Right renal cortex interstitium (tissue), 3 donors: ENCODE results near the gene SLC7A8. TPM values are rescaled to one million over a fixed set of nuclear protein-coding genes. Genes with fewer than 3 reads are reported as not detected.

Experiments used
- DNase-seq, 3 donors: peaks; one replicate each; pipeline ENCODE4 v3.0.0-alpha.2; 2013; ENCODE audit warnings: low read depth in 3 of 3, low spot score in 2 of 3
- polyA plus RNA-seq, 3 donors: library from polyadenylated mRNA; unstranded; fragments of 120-200 nt; gene quantifications; one replicate each; pipeline ENCODE4 v1.2.1, GENCODE V29; 2013; ENCODE audit not compliant: insufficient read length in 3 of 3

The SLC7A8 gene
- polyA plus RNA-seq, 3 donors = 83.4 to 94.0 (median 86.9) TPM

DNA sequence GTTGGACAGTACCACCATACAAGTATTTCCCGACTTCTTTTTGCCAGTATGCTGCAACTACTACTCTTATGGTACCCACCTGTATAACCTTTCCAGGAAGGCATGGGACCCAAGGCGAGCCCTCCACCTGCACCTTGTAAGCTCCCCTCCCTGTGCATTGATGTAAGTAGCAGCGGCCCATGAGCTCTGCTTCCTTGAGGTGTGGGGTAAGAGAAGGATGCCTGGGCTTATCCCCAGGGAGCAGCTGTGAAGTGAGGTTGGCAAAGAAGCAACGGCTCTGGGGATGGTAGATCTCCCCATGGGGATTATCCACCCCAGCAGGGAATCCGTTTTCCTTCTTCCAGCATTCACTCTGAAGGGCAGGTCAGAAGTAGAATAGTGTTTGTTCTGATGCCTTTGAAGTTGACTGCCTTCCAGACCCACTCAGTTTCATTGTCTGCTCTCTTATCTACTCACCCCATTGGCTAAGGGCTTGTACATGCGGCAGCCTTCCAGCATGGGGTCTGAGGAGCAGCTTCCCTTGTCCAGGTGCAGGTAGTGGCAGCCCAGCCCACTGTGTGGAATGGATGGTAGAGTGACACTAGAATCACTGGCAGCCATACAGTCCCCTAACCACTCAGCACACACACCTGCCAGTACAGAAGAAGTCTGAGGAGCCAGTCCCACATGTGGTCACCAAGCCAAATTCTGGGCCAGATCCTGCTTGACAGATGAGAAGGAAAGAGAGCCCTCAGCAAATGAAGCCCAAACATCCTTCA is 82.1 kb downstream of the SLC7A8 start:
- no peak for DNase-seq

DNA sequence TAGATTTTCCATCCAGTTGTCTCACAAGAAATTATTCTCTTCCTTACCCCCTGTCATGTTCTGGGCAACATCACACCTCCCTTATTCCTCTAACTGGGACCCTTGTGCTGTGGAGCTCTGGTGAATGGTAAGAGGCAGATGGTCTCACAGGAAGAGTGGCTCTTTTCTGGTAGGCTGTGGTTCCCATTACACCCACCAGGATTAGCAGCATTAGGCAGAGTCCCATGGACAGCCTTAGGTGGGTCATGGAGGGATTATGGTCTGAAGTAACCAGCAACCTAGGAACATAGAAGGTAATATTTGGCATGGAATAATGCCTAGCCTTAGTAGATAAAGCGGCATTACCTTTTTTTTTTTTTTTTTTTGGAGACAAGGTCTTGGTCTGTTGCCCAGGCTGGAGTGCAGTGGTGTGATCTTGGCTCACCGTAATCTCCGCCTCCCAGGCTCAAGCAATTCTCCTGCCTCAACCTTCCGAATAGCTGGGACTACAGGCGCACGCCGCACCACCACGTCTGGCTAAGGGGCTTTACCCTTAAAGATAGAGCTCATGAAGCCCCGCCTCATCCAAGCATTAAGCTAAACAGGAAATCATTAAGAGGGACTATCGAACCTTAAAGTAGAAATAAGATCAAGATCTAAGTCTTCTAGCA is 84.1 kb downstream of the SLC7A8 start:
- DNase-seq = no peak

DNA sequence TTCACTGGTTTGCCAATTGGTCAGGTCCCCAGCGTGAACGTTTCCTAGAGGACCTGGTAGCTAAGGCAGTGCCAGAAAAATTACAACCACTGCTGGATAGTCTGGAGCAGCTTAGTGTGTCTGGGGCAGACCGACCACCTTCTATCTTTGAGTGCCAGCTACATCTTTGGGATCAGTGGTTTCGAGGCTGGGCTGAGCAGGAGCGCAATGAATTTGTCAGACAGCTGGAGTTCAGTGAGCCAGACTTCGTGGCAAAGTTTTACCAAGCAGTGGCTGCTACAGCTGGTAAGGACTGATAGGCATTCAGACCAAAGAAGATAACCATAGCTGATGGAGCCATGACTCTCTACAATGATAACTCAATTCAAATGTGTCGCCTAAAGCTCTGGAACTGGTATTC is 85.7 kb downstream of the SLC7A8 start:
- DNase-seq = no peak

DNA sequence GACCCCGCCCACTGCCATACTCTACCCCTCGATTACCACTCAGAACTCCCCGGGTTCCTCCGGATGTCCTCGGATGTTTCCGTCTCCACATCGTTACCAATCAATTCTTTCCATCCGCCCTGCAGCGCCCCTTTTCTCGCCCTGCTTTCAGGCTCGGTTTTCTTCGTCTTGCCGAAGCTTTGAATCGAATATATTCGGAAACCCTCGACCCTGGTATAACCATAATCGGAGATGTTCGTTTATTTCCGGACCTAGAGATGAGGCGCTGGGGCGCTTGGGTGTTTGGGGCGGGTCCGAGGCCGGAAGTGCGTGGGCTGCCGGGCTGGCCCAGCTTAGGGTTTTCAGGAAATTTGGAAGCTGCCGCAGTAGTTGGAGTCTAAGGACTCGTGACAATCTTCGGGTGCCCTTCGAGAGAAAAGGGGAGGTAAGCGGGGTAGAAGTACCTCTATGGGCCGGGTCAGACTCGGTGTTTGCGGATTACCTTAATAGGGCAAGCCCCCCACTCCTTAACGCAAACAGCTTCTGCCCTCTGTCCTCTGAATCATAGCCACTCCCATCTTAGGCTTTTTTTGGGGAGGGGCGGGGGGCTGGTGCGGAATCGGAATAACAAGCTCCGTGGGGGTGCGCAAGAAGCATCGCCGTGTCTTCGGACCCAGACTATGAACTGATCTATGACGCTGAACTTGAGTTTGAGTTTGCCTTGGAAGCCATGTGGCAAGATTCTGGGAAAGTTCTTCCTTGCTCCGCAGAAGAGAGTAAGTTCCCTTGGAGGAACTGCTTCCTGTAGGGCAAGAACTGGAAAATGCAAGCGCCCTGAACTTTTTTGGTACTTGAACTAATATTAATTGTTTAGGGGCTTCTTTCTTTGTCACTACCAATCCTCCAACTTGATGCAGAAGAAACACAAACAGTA is 88.0 kb downstream of the SLC7A8 start, which contains the start of gene C14orf119:
TSS of gene C14orf119 (plus strand) at position 310 of the 913 bp plus-strand sequence. CDS start 2,154 bp downstream, outside the sequence.
- DNase-seq = peak; percentile 99 to 100 (median 99)

DNA sequence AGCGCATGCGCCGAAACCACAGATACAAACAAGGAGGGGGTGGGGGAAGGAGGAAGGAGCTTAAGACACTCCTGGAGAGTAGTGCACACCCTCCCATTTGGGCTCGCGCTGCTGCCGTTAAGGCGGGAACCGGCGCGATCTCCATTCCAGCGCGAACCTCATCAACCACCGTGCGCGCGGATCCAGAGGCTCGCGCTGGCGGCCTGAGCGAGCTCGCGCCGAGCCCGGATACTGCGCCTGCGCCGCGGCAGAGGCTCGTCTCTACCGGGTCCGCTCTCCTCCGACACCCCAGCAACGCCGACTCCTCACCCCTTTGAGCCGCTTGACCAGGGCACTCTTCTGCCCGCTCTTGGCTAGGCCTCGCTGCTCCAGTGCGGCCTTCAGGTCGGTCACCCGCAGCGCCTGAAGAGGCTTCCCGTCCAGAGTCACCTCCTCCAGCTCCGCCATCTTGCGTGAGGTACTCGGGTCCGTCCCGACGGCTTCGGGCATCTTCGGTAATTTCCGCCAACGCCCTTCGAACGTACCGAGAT is 88.7 kb downstream of the SLC7A8 start, which contains the start of gene ACIN1:
TSS of gene ACIN1 (minus strand) at position 471 of the 530 bp plus-strand sequence. CDS start at position 447, 24 bp downstream.
- DNase-seq = peak; percentile 80 to 84 (median 81)

DNA sequence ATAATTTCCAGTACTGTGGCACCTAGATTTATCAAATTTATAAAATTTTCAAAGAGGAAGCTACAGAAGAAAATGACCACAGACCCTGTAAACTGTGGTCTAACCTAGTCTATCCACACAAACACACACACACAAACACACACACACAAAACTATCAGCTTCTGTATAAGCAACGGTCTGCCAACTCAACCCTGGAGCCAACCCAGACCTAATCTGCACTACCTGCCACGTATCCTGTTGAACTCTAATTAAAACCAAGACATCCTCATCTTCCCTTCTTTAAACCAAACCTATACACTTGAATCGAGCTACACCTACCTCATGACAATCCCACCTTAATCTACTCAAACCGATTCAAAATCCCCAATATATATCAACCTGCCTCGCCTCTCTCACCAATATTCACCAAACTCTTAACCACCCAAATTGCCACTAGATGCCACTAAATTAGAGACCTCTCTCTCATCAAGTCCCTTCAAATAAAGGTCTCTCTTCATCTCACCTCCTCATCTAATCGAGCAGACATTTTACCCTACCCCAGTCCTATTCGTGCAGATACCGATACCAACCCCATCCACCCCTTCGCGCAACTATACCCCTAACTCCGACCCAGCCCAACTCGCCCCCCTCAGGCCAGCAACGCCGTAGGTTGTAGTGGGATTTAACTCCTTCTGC is 89.3 kb downstream of the SLC7A8 start:
- no peak for DNase-seq

DNA sequence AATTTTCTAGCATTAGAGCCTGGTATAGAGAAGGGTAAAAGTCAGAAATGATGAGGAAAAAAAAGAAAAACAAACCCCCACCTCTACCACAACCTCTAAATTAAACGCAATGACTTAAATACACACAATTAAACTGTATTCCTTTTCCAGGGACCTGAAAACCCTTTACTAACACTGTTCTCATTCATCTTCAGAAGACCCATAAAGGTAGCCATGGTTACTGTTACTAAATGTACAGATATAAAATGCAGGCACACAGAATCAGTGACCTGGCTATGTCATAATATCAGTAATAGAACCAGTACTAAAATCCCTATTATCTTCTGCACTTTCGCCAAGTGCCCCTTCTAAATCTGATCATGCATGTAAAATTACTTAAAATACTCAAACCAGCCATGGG is 89.9 kb downstream of the SLC7A8 start:
- no peak for DNase-seq

DNA sequence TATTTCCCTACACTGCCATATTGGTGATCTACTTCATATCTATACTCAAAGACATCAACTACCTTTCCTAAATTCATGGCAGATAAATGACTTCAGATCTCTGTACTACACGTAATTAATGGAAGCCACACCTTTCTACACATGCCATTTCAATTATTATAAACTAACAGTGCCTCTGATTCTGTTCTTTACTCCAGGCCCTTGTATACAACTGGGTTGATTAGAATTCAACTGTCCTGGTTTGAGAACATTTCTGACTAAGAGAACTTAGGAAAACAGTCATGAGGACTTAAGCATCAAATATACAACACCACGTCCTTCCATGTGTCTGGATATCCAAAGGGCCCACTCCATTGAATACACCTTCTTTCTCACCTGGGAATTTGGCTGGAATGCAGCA is 90.4 kb downstream of the SLC7A8 start:
- no peak for DNase-seq

DNA sequence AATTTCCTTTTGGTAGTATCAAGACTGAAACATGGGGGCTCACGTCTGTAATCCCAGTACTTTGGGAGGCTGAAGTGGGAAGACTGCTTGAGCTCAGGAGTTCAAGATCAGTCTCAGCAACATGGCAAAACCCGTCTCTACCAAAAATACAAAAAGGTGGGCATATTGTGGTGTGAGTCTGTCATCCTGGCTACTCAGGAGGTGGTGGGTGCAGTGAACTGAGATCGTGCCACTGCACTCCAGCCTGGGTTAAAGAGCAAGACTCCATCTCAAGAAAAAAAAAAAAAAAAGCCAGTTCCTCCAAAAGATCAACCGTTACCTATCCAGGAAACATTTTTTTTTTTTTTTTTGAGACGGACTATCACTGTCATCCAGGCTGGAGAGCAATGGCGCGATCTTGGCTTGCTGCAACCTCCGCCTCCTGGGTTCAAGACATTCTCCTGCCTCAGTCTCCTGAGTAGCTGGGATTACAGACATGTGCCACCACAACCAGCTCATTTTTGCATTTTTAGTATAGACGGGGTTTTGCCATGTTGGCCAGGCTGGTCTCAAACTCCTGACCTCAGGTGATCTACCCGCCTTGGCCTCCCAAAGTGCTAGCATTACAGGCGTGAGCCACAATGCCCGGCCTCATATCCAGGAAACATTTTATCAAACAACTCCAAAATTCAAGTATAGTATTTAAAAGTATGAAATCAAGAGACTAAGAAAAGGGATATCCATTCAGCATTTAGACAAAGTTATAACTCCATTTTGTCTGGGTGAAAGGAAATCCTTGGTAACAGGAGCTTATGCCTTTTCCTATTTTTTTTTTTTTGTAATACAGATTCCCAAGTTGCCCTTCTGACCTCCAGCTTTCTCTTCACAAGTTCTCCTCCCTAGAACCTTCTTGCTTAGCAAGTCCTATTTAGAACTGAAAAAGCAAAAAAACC is 91.9 kb downstream of the SLC7A8 start:
- no peak for DNase-seq

DNA sequence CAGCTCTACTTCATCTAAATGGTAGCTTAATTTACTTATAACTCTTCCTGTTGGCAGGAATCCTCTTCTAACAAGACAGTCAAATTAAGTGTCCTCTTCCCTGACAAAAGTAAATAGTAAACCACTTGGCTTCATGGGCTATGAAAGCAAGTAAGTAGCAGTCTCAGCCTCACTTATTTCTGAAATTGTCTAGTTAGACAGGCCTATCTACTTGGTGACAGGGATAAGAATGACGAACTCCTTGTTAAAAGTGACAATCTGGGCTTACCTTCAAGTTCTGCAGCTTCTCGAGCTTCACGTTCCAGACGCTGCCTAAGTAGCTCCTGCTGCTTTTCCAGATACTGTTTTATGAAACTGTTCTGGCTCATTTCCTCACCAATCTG is 93.2 kb downstream of the SLC7A8 start:
- no peak for DNase-seq

DNA sequence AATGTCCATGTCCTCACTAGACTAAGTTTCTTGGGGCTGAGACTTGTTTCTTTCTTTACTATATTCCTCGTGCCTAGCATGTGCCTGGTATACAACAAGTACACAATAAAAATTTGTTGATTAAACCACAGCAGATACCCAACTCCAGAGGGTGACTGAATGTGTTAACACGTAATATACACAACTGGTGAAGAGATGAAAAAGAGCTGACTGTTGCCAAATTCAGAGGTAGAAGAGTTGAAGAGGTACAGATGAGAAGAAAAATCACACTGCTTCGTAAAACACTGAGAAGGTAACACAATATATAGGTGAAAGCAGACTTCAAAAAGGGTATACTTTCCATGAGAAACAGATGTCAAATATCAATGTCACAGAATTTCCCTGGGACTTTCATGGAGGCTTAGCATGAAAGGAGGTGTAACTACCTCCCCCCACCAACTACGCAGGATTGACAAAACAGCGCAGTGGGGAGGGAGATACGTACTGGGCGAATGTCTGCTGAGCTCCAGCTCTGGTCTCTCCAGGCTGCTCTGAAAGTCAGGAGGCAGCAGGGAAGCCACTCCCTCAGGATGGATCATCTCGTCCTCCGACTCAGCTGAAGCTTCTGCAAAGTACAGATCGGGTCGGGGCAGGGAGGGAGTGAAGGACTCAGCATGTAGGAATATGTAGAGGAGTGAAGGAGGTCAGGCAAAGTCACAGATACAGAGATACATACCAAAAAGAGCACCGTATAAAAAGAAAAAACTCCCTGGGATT is 93.8 kb downstream of the SLC7A8 start:
- DNase-seq = no peak

DNA sequence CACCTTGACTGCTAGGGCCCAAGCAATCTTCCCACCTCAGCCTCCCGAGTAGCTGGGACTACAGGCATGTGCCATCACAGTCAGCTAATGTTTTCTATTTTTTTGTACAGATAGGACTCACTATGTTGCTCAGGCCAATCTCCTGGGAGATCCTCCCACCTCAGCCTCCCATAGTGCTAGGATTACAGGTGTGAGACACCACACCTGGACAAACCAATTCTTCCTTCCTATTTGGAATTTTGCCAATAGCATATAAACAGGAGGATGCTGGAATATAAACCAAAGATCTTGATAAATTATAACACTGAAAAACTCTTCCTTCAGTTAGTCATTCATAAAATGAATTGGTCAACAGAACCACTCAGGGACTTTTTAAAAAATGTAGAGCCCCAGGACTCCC is 96.9 kb downstream of the SLC7A8 start:
- no peak for DNase-seq

DNA sequence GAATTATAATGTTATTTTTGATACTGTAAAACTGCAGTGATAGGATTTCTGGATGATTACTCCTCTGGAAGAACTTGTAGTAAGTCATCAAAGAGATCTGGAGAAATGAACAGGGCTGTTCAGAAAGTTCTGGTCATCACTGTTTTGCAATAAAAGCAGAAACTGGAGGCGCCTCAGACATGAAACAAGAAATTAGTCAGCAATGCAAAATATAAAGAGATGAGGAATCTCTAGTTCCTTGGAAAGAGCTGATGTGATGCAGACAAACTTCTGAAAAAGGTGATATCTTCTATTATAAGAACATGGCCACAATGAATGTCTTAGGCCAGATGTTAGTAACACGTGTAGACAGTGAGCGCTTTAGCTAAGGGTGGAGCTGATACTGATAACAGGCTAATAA is 98.0 kb downstream of the SLC7A8 start:
- DNase-seq = no peak

DNA sequence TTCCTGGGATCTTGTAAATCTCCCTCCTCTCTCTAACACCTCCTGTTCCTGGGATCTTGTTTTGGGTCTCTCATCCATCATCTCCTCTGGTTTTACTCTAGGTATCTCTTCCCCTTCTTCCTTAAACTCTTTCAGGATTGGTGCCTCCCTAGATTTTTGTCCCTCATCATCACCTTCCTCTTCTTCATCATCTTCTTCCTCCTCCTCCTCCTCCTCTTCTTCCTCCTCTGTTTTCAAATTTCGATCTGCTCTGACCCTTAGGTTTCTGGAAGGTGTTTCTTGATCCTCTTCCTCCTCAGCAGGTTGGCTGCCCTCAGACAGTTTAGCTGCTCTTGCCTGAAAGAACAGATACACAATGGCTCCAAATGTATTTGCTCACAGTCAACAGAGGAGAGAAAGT is 103.0 kb downstream of the SLC7A8 start:
- no peak for DNase-seq

DNA sequence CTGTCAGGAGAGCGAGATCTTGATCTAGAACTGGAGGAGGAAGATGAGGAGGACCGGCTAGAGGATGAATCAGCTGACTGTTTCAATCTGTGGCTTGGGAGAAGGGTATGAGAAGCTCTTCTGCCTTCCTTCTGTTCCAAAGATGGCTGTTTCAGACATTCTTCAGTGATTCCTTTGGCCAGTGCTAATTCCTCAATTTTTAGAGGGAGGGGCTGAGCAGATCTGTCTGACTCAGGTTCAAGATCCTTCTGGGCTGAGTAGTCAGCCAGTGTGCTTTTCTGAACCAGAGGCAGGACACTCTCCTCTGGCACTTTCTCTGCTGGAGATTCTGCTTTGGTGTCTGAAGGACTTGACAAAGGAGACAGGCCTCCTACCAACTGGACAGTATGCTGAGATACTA is 103.7 kb downstream of the SLC7A8 start:
- no peak for DNase-seq

DNA sequence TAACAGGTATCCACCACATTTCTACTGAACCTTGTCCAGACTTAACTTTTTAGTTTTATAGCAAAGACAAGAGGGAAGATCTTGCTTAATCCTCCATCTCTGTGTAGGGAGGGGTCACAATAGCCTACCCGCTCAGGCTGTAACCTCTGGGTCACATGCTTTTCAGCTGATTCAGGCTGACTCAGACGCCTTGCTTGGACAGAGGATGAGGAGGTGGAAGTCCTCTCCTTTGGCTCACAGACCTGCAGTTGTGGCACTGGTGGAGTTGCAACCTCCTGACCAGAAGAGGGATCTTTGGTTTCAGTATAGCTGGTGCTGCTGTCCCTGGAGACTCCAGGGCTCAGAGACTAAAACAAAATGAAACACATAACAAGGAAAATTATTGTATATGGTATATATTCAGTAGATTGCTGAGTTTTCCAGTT is 104.8 kb downstream of the SLC7A8 start:
- DNase-seq = no peak

DNA sequence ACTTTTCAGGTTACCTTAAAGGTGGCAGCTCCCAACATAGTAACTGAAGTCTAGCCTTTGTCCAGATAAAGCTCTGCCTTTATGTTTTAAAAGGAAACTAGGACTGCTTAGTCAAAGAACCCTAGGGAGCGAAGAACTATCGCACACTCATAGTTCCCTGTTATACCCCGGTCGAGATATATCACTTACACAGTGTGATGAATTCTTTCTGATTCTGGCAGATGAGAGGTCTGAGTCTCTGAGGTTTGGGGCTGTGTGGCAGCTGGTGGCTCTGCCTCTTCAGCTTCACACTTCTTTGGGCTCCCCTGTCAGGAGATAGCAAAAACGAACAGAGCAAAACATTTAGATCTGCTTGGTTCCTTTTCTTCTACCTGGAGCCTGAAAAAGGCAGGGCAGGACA is 105.5 kb downstream of the SLC7A8 start:
- no peak for DNase-seq

DNA sequence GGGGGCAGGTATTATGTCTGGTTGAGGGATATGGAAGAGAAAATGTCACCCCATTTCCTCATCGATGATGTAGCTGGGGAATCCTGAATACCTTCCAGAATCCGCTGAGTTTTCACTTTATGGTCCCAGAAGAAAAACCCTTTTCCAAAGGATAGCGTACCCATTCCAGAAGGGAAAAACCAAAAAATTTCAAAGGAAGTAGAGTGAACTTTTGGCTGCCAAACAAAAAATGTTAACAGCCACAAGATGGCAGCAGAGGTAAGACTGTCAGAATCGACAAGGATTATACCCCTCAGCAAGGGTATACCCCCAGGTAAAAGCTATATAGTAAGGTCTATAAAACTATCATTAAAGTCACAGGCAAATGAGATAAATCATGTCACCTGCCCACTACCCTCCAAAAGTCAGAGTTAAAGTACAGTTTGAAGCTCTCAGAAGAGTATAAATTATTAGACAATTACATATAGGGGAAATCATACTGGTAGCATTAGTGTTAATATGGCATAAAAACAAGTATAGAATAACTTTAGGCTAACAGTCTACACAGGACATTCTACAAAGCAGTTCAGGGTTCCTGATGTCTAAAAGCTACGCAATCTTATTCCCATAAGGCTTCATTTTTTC is 106.6 kb downstream of the SLC7A8 start:
- no peak for DNase-seq
